GM20431 (cell line): ENCODE data around the gene ACMSD.
"Not testable (repeated sequence)": the region's sequence is repeated elsewhere in the genome, so short reads cannot be mapped to it uniquely, and the experiment has no call there.

Experiments used
- in situ Hi-C: fragments of 300-500 bp; cut with MseI, MboI; formaldehyde crosslinking; loops from one replicate; pipeline ENCODE4 v1.15.0; 2020; ENCODE audit warnings: low sequenced_read_pairs; ENCODE audit not compliant: unreplicated experiment

Gene ACMSD

GRCh38 chr2:134900151-134900550 lies 61.7 kb downstream of the ACMSD start:
- in situ Hi-C loops, result no loop called here

- in situ Hi-C loops, result not testable (repeated sequence)
Observed at GRCh38 chr2:134903701-134904100, 65.3 kb downstream of the ACMSD start.

GRCh38 chr2:134905168-134905567 lies 66.8 kb downstream of the ACMSD start:
- in situ Hi-C loops, result no loop called here

GRCh38 chr2:134906726-134907125 lies 68.3 kb downstream of the ACMSD start:
- in situ Hi-C loops, result no loop called here

GRCh38 chr2:134907441-134908116 lies 69.2 kb downstream of the ACMSD start:
- in situ Hi-C loops, result not testable (repeated sequence)

- in situ Hi-C loops, result no loop called here
Observed at GRCh38 chr2:134910763-134911399, 72.5 kb downstream of the ACMSD start.

GRCh38 chr2:134911400-134911785 lies 73.0 kb downstream of the ACMSD start:
- in situ Hi-C loops, result no loop called here

- in situ Hi-C loops, result no loop called here
Observed at GRCh38 chr2:134912361-134912760, 73.9 kb downstream of the ACMSD start.

GRCh38 chr2:134917360-134917865 lies 79.0 kb downstream of the ACMSD start:
- in situ Hi-C loops, result no loop called here

GRCh38 chr2:134917888-134918525 lies 79.6 kb downstream of the ACMSD start:
- in situ Hi-C loops, result no loop called here

- in situ Hi-C loops, result no loop called here
Observed at GRCh38 chr2:134918526-134919340, 80.3 kb downstream of the ACMSD start, which contains the start of gene CCNT2. Gene CCNT2, plus strand, starts transcription at chr2:134918822. Its CDS starts 33 bp downstream, at chr2:134918855.

- in situ Hi-C loops, result no loop called here
Observed at GRCh38 chr2:134919341-134920210, 81.2 kb downstream of the ACMSD start.

GRCh38 chr2:134924912-134925311 lies 86.5 kb downstream of the ACMSD start:
- in situ Hi-C loops, result no loop called here

GRCh38 chr2:134926231-134926931 lies 88.0 kb downstream of the ACMSD start:
- in situ Hi-C loops, result no loop called here

- in situ Hi-C loops, result no loop called here
Observed at GRCh38 chr2:134927195-134927594, 88.8 kb downstream of the ACMSD start.

- in situ Hi-C loops, result no loop called here
Observed at GRCh38 chr2:134932864-134933526, 94.6 kb downstream of the ACMSD start.

- in situ Hi-C loops, result no loop called here
Observed at GRCh38 chr2:134933732-134934131, 95.3 kb downstream of the ACMSD start.

GRCh38 chr2:134934150-134934549 lies 95.7 kb downstream of the ACMSD start:
- in situ Hi-C loops, result no loop called here
